PC-9 (cell line): ENCODE data around the gene GATA2. TPM values are rescaled to one million over a fixed set of nuclear protein-coding genes. Genes with fewer than 3 reads are reported as not detected.

ENCODE experiments used
- BruUV-seq: library from RNA; stranded (reverse); fragments of 400-500 nt; replicated peaks from 2 replicates; lab custom pipeline; 2021; lab: Mats Ljungman, UMichigan
- CTCF ChIA-PET: fragments of 300-600 bp; sonication (Branson Sonifier 250); formaldehyde crosslinking; loops from one replicate; lab custom pipeline; 2022; ENCODE audit warnings: antibody characterized with exemption; lab: Charles Lee
- POLR2A ChIA-PET: fragments of 300-600 bp; sonication (Branson Sonifier 250); formaldehyde crosslinking; loops from one replicate; lab custom pipeline; 2022; ENCODE audit warnings: antibody characterized with exemption; ENCODE audit not compliant: unreplicated experiment; lab: Charles Lee
- DNase-seq, 2 experiments: peaks; one replicate each; pipeline versions ENCODE4 v3.0.0 to v3.0.0-alpha.2; 2015 to 2022; ENCODE audit warnings: mixed read lengths in 1 of 2
- H2AFZ ChIP-seq: fragments of 200-600 bp; sonication (generic); 2 replicates; pipeline ENCODE4 v1.8.1; 2017; ENCODE audit warnings: antibody characterized with exemption
- H3F3A ChIP-seq: fragments of 200-600 bp; sonication (generic); 2 replicates; pipeline ENCODE4 v1.8.1; 2017; ENCODE audit warnings: antibody characterized with exemption, mild to moderate bottlenecking, low read depth; ENCODE audit not compliant: insufficient read depth
- H3K27ac ChIP-seq: fragments of 200-600 bp; sonication (generic); 2 replicates; pipeline ENCODE4 v1.6.1; 2016; ENCODE audit warnings: mixed run types
- H3K27me3 ChIP-seq: fragments of 200-600 bp; sonication (generic); 2 replicates; pipeline ENCODE4 v1.6.1; 2016; ENCODE audit warnings: low read depth, mixed run types; ENCODE audit not compliant: insufficient read depth
- H3K36me3 ChIP-seq: fragments of 200-600 bp; sonication (generic); 2 replicates; pipeline ENCODE4 v1.6.1; 2016; ENCODE audit warnings: low read depth, mixed run types
- H3K4me1 ChIP-seq: fragments of 200-600 bp; sonication (generic); replicated peaks from 2 replicates; pipeline ENCODE4 v1.6.1; 2016; ENCODE audit warnings: mixed run types; ENCODE audit not compliant: insufficient read depth
- H3K4me2 ChIP-seq: fragments of 200-600 bp; sonication (generic); 2 replicates; pipeline ENCODE4 v1.6.1; 2017; ENCODE audit warnings: mixed run types
- H3K4me3 ChIP-seq: fragments of 200-600 bp; sonication (generic); 2 replicates; pipeline ENCODE4 v1.6.1; 2016; ENCODE audit warnings: mixed run types
- H3K79me2 ChIP-seq: fragments of 200-600 bp; sonication (generic); 2 replicates; pipeline ENCODE4 v1.6.1; 2017; ENCODE audit warnings: low read depth, mixed run types
- H3K9me2 ChIP-seq: fragments of 200-600 bp; sonication (generic); 2 replicates; pipeline ENCODE4 v1.8.1; 2017; ENCODE audit warnings: mild to moderate bottlenecking; ENCODE audit not compliant: insufficient read depth
- H3K9me3 ChIP-seq: fragments of 200-600 bp; sonication (generic); 2 replicates; pipeline ENCODE4 v1.8.1; 2016; ENCODE audit warnings: low read depth; ENCODE audit not compliant: insufficient read depth
- H4K20me1 ChIP-seq: fragments of 200-600 bp; sonication (generic); 2 replicates; pipeline ENCODE4 v1.8.1; 2017; ENCODE audit not compliant: insufficient read depth
- CTCF ChIP-seq: fragments of 200-600 bp; sonication (generic); conservative IDR thresholded peaks from 2 replicates; pipeline ENCODE4 v1.6.1; 2017; ENCODE audit warnings: mixed run types, antibody characterized with exemption, mild to moderate bottlenecking, moderate library complexity
- EZH2 ChIP-seq: fragments of 200-600 bp; sonication (generic); IDR thresholded peaks from 2 replicates; pipeline ENCODE4 v1.8.0; 2017; ENCODE audit warnings: antibody characterized with exemption, low read depth
- intact Hi-C: fragments of 100-400 bp; cut with micrococcal nuclease; formaldehyde crosslinking; loops from one replicate; pipeline ENCODE4 v1.10.0; 2022; ENCODE audit not compliant: unreplicated experiment
- total RNA-seq: library from RNA; stranded (reverse); gene quantifications from 2 replicates; pipeline ENCODE4 v1.2.3, GENCODE V29; 2021

GATA2 gene
- total RNA-seq, 1 experiment from 2014 or later = 29.0 TPM

- Histone ChIP-seq H3K27ac (no peak overlapping the region), H3K4me1 (no peaks in the 10 kb centered on the region), H3K79me2 (no peaks in the 10 kb centered on the region), H3K36me3 (0 out of 2 replicates have a peak, but pooled peaks cover 3% of the 10 kb centered on the region), H3K9me3 (no peaks in the 10 kb centered on the region), H3K27me3 (no peaks in the 10 kb centered on the region), H3K4me2 (no peak overlapping the region), H2AFZ (no peak overlapping the region), H3K9me2 (no peaks in the 10 kb centered on the region), H3K4me3 (no peak overlapping the region), H3F3A (no peaks in the 10 kb centered on the region; the same call in 1 of the 2 replicates), H4K20me1 (no peaks in the 10 kb centered on the region; the same call in 1 of the 2 replicates)
- no TSS peak for BruUV-seq
- no peak for DNase-seq
- CTCF ChIA-PET = interaction anchor here (0.8 kb wide), 1 partner anchor 274 kb away, joined by 6 read pairs; no protein-coding TSS in a partner anchor
- intact Hi-C loops = loop anchor here (1.0 kb wide), 1 partner anchor 403 kb away; no protein-coding TSS in a partner anchor
- TF ChIP-seq CTCF (peak; percentile 13; the same call in 1 of the 2 replicates), EZH2 (no peak)
- POLR2A ChIA-PET = no interaction called here
Observed at GRCh38 chr3:128498127-128498626, 5.2 kb upstream of the GATA2 start.

DNA sequence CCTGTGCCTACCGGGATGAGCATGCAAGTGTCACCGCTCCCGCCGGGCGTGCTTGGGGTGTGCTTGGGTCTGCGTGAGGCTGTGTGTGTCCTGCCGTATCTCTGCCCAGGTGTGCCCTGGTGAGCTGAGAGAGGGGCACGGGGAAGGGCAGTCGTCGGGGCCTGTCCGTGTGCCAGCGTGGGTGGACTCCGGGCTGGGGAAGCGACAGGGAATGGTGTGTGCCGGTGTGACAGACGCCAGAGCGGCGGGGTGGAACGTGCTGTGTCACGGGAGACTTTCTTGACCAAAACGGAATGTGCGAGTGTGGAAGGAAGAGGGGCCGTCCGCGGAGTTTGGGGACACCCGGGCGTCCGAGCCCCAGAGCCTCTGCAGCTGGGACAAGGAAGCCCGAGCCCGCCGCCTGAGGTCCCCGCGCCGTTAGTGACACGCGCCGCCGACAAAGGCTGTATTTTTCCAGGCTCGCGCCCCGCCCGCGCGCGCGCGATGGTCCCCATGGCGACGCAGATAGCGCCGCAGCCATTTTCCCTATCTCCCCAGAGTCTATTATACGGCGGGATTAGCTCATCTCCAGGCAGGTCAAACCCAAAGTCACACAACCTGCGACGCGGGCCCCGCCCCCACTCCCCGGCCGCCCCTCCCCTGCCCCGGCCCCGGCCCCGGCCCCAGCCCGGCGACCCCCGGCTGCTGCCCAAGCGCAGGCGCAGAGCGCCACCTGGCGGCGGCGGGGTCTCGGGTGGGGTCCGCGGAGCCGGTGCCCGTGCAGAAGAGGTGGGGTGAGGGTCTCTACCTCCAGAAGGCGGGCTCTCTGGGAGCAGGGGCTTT, 4.5 kb upstream of the GATA2 start:
- Histone ChIP-seq H2AFZ (no peak overlapping the region), H3K9me2 (no peaks in the 10 kb centered on the region), H3K9me3 (no peaks in the 10 kb centered on the region), H3F3A (no peaks in the 10 kb centered on the region; the same call in 1 of the 2 replicates), H4K20me1 (no peaks in the 10 kb centered on the region; the same call in 1 of the 2 replicates), H3K79me2 (no peaks in the 10 kb centered on the region), H3K4me2 (no peak overlapping the region), H3K36me3 (0 out of 2 replicates have a peak, but pooled peaks cover 3% of the 10 kb centered on the region), H3K27ac (no peak overlapping the region), H3K4me3 (no peak overlapping the region), H3K27me3 (no peaks in the 10 kb centered on the region), H3K4me1 (no peaks in the 10 kb centered on the region)
- ChIA-PET CTCF (interaction anchor here (0.6 to 0.8 kb wide), 3 partner anchors 20 to 273 kb away, joined by 4 to 9 read pairs (median 6); no protein-coding TSS in a partner anchor), POLR2A (no interaction called here)
- peak in 1 of 2 experiments; percentile 59 for DNase-seq
- BruUV-seq = no TSS peak
- TF ChIP-seq EZH2 (no peak), CTCF (peak; percentile 52; the same call in 1 of the 2 replicates)
- intact Hi-C loops = loop anchor here (1.0 kb wide), 1 partner anchor 402 kb away; no protein-coding TSS in a partner anchor

GRCh38 chr3:128496602-128497304, 3.8 kb upstream of the GATA2 start:
- POLR2A ChIA-PET = no interaction called here
- Histone ChIP-seq H3K4me1 (no peaks in the 10 kb centered on the region), H4K20me1 (no peaks in the 10 kb centered on the region; the same call in 1 of the 2 replicates), H3K36me3 (0 out of 2 replicates have a peak, but pooled peaks cover 3% of the 10 kb centered on the region), H3K9me3 (no peaks in the 10 kb centered on the region), H3K4me2 (no peak overlapping the region), H3K27me3 (no peaks in the 10 kb centered on the region), H3K9me2 (no peaks in the 10 kb centered on the region), H3K27ac (no peak overlapping the region), H2AFZ (no peak overlapping the region), H3K4me3 (no peak overlapping the region), H3K79me2 (no peaks in the 10 kb centered on the region; the same call in 1 of the 2 replicates), H3F3A (no peaks in the 10 kb centered on the region; the same call in 1 of the 2 replicates)
- intact Hi-C loops = no loop called here
- TF ChIP-seq CTCF (no peak), EZH2 (no peak)
- DNase-seq = no peak
- CTCF ChIA-PET = no interaction called here
- BruUV-seq = no TSS peak
